Epidermal melanocyte (primary cell): Measurements from ENCODE around the gene FAM131C.
A peak's percentile ranks its signal among the peaks of the same experiment; 100 is the strongest.
"Not testable (repeated sequence)": the region's sequence is repeated elsewhere in the genome, so short reads cannot be mapped to it uniquely, and the experiment has no call there.

ENCODE experiments used
- DNase-seq: peaks from one replicate; pipeline ENCODE4 v3.0.0; 2011; ENCODE audit warnings: low spot score; ENCODE audit not compliant: insufficient read length

FAM131C gene

DNA sequence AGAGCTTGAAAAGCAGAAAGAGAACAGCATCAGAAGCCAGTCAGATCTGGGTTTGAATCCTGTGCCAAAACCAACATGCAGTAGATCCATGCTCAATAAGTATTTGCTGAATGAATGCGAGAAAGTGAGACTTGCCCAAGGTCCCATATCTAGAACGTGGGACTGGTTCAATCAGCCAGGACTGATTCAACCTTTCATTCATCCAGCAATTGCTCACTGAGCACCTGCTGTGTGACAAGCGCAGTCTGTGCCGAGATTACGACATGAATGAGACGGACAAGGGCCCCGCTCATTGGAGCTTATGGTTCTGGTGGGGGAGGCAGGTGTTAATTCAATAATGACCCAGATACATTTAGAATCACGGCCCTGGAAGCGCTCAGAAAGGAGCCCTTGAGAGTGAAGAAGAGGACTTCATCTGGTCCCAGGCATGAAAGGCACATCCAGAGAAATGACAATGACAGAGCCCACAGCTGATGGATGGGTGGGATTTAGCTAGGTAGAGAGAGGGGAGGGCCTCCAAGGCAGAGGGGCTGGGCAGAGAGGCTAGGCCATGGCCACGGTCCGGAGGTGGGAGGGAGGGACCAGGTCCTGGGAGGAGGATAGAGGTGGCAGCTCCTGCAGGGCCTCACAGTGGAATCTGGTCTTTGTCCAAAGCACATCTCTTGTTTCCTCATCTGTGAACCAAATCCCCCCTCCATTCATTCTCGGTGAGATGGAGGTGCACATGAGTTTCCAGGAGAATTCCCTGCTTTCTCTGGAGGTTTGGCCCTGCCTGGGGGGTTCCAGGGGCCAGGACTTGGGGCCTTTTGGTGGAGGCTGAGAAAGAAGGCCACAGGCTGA lies 4.2 kb upstream of the FAM131C start:
- no peak for DNase-seq

DNA sequence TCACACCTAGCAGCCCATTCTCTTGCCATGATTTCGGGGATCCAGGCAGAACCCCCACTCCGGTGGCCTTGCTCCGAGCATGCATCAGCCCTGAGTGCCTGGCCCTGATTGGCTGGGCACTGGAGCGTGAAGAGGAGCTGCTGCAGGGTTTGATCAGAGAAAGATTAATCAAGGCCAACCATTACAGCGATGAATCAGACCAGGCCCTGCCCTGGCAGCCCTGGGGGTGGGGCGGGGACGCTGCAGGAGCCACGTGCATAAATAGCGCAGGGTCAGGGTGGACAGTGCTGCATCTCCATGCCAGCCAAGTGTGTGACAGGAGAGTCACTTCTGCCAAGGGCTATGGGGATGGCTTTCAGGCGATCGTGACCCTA lies 3.4 kb upstream of the FAM131C start:
- no peak for DNase-seq

GRCh38 chr1:16076031-16076864 lies 2.8 kb upstream of the FAM131C start:
- DNase-seq: no peak

GRCh38 chr1:16075337-16076030 lies 2.0 kb upstream of the FAM131C start:
- DNase-seq: no peak

- DNase-seq: no peak
Measured at GRCh38 chr1:16074217-16074616, 766 bp upstream of the FAM131C start.

GRCh38 chr1:16072616-16073484 lies 601 bp downstream of the FAM131C start:
- no peak for DNase-seq

GRCh38 chr1:16072095-16072494 lies 1.4 kb downstream of the FAM131C start:
- DNase-seq: peak; percentile 11

DNA sequence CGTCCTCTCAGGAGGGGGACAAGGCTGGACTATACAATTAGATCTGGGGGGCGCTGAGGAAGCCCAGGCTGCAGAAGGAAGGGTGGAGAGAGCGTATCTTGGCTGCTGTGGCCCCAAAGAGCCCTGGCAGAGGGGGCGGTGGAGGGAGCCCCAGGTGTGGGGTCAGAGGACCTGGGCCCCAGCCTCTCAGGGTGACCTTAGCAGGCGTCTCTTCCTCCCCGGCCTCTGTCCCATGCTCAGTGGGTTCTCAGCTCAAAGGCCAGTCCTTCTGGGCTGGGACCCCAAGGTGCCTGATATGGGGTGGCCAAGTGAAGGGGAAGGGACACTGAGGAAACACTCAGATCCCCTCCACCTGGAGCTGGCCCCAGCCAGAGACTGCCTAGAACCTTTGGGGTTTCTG lies 1.8 kb downstream of the FAM131C start:
- no peak for DNase-seq

GRCh38 chr1:16070640-16071355 lies 2.7 kb downstream of the FAM131C start:
- peak; percentile 6 for DNase-seq

GRCh38 chr1:16068356-16069270 lies 4.8 kb downstream of the FAM131C start:
- DNase-seq: no peak

DNA sequence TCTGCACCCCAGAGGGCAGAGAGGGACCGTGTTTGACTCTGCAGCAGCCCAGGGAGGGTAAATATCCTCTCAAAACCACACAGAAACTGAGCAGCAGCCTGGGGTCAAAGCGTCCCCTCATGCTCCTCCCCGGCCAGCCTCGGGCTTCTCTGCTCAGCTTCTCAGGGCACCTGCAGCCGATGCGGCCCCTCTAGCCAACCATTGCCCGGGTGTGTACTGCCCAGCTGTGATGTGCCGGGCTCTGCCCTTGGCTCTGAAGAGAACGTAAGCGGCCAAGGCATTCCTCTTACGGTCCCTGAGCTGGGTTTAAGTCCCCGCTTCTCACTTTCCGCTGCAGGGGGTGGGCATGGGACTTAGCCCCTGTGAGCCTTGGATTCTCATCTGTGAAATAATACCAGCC lies 5.5 kb downstream of the FAM131C start:
- no peak for DNase-seq

- no peak for DNase-seq
Measured at GRCh38 chr1:16067127-16067768, 6.2 kb downstream of the FAM131C start.

GRCh38 chr1:16066245-16066644 lies 7.2 kb downstream of the FAM131C start:
- no peak for DNase-seq

- no peak for DNase-seq
Measured at GRCh38 chr1:16065269-16065576, 8.2 kb downstream of the FAM131C start.

- no peak for DNase-seq
Measured at GRCh38 chr1:16064536-16065268, 8.7 kb downstream of the FAM131C start.

GRCh38 chr1:16063921-16064320 lies 9.5 kb downstream of the FAM131C start:
- no peak for DNase-seq

DNA sequence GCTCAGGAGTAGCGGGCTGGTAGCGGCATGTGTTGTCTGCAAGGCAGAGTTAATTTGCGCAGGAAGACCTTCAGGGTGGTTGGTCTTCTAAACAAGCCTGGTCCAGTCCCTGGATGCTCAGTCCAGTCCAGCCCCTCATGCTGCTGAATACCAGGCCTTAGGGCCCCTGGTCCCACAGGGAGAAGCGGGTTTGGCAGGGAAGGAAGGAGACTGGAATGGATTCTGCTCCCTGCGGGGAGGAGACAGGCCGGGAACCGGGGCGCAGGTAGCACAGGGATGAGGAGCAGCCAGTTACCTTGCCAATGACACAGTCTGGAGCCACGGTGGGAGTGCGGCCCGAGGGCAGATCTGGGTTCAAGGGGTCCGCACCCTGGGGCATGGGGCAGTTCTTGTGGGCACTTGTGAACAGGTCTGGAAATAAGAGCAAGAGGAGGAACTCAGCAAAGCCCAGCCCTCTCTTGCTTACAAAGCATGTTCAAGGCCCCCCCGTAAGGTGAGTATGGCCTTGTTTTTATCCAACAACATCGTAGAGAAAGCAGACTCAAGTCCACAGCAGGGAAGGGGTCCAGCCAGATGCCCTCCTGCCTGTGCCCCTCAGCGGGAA lies 10.1 kb downstream of the FAM131C start:
- DNase-seq: no peak

GRCh38 chr1:16062687-16063075 lies 10.8 kb downstream of the FAM131C start:
- DNase-seq: not testable (repeated sequence)
